Cardiac fibroblast (primary cell): ENCODE data around the gene SH2D4B.

Source experiments
- DNase-seq, 2 donors: peaks; one replicate each; pipeline versions ENCODE4 v3.0.0 to v3.0.0-alpha.2; 2010; ENCODE audit warnings: low read depth in 2 of 2
- H3K4me3 ChIP-seq, 2 donors: replicated peaks in 1 of 2; 1 replicate in 1 of 2; 2 replicates in 1 of 2; pipeline ENCODE4 v1.5.1; 2011; ENCODE audit warnings: low read depth in 2 of 2, low read length in 2 of 2, mild to moderate bottlenecking in 2 of 2, moderate library complexity in 1 of 2
- CTCF ChIP-seq: IDR thresholded peaks from one replicate; pipeline ENCODE4 v1.5.1; 2011; ENCODE audit warnings: low read depth, mild to moderate bottlenecking, low read length, inconsistent platforms

The SH2D4B gene

GRCh38 chr10:80603516-80603915 is 65.8 kb downstream of the SH2D4B start:
- DNase-seq = no peak
- H3K4me3 ChIP-seq = no peak overlapping the region
- TF ChIP-seq CTCF = no peak

GRCh38 chr10:80608706-80609105 is 71.0 kb downstream of the SH2D4B start:
- no peak for DNase-seq
- TF ChIP-seq CTCF = no peak
- H3K4me3 ChIP-seq = no peak overlapping the region

GRCh38 chr10:80609331-80609730 is 71.6 kb downstream of the SH2D4B start:
- H3K4me3 ChIP-seq = no peak overlapping the region
- no peak for DNase-seq
- TF ChIP-seq CTCF = no peak

GRCh38 chr10:80611481-80612185 is 73.9 kb downstream of the SH2D4B start:
- H3K4me3 ChIP-seq = no peak overlapping the region
- no peak for TF ChIP-seq CTCF
- no peak for DNase-seq

GRCh38 chr10:80612261-80612660 is 74.6 kb downstream of the SH2D4B start:
- no peak for DNase-seq
- TF ChIP-seq CTCF = no peak
- H3K4me3 ChIP-seq = no peak overlapping the region

- no peak for TF ChIP-seq CTCF
- no peak overlapping the region for H3K4me3 ChIP-seq
- DNase-seq = no peak
Measured at GRCh38 chr10:80613466-80614170, 75.9 kb downstream of the SH2D4B start.
